WI38 (cell line): Measurements from ENCODE around the gene HTR1B.

Experiments
- H3K4me3 ChIP-seq: 2 replicates; pipeline ENCODE4 v1.5.1; 2011; ENCODE audit warnings: low read depth, mild to moderate bottlenecking, control low read depth, low read length
- CTCF ChIP-seq: IDR thresholded peaks from 2 replicates; pipeline ENCODE4 v1.5.1; 2012; ENCODE audit warnings: low read depth, mild to moderate bottlenecking, control low read depth, low read length

Gene HTR1B

DNA sequence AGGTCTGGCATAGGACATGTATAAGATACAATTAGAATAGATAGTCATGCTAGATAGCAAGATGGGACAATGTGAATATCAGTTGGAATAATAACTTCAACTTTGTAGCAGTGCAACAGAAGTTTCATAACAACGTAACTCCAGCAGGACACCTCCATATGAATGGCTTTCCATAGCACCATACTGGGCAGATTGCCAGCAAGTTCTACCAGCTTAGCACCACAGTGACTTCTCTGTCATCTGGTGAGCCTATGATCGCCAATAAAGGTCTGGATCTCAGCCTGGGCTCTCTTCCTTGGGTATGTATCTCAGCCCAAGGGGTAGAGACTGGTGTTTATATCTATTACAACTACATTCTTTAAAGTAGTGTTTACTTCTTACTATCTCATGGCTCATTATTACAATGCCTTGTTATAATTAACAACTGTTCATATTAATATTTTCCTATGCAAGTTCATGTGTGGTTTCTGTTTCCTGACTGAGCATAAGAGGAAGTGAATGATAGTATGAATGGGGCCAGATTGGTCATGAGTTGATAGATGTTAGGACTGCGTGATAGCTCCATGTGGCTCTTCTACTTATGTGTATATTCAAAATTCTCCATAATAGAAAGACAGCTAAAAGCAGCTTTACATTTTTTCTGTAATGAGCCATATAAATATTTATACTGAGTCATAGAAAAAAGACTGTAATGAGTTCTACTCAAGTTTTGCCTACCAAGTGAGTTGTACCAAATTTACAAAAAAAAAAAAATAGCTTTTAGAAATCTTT is 22.9 kb downstream of the HTR1B start:
- H3K4me3 ChIP-seq: no peak overlapping the region
- no peak for TF ChIP-seq CTCF

DNA sequence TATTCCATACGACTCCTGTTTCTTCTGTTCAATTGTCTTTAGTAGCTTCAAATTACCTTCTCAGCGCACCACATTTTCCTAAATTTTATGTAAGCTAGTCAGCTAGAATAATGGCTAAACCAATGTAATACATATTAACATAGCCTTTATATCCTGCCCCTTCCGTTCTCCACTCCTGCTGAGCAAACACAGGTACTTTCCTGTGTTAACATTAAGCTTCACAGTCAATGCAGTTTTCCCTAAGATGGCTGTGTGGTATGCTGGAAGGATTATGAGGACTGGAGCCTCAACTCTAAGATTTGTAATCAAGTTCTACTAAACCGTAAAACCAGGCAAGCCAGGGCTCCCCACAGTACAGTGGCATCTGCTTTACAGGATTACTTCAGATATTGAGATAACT is 29.4 kb downstream of the HTR1B start:
- TF ChIP-seq CTCF: no peak
- H3K4me3 ChIP-seq: no peak overlapping the region

DNA sequence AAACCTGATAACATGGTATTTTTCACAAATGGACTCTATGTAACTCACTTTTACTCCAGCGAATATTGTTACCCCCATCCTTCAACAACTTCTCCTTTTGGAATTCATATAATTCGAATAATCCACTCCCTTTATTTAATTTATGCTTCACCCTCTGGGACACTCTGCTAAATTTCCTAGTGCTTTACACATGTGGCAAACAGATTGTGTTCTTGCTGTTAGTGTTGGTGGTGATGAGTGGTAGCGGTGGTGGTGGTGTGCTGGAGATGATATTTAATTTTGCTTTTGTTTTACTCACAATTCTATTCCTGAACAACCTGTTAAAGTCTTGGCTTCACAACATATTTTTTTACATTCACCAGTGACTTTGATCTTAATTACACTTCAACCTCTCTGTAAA is 32.8 kb downstream of the HTR1B start:
- no peak for TF ChIP-seq CTCF

GRCh38 chr6:77425671-77426070 is 37.6 kb downstream of the HTR1B start:
- no peak overlapping the region for H3K4me3 ChIP-seq
- no peak for TF ChIP-seq CTCF

More for the DNA sequence above, 32.8 kb downstream of the HTR1B start:
- H3K4me3 ChIP-seq: no peak overlapping the region

- no peak for TF ChIP-seq CTCF
- no peak overlapping the region for H3K4me3 ChIP-seq
Observed at GRCh38 chr6:77425216-77425615, 38.1 kb downstream of the HTR1B start.

GRCh38 chr6:77424761-77425160 is 38.5 kb downstream of the HTR1B start:
- no peak for TF ChIP-seq CTCF
- H3K4me3 ChIP-seq: no peak overlapping the region

DNA sequence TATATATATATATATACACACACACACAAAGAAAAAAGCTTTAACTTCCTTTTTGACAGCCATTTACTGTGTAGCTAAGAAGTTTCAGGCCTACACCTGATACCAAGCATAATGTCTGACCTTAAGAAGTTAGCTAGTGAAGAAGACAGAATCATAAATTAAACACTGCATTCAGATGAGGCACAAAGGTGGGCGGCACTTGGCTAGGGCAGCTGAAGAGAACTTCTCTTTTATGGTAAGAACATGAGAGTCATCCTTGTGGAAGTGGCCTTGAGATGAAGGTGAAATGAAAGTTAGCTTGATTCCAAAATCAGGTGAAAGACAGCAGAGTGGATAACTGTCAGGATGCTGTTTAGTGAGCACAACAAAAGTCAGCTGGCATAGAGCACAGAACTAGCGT is 46.5 kb downstream of the HTR1B start:
- H3K4me3 ChIP-seq: no peak overlapping the region
- no peak for TF ChIP-seq CTCF
